H1 (cell line): Measurements from ENCODE around the gene ZNF670. TPM values are rescaled to one million over a fixed set of nuclear protein-coding genes. Genes with fewer than 3 reads are reported as not detected.

Experiments used
- CTCF ChIA-PET: fragments of 300-600 bp; sonication (Branson Sonifier 250); formaldehyde crosslinking; loops from one replicate; lab custom pipeline; 2021; ENCODE audit not compliant: partially characterized antibody; lab: Charles Lee
- POLR2A ChIA-PET: fragments of 300-600 bp; sonication (Branson Sonifier 250); formaldehyde crosslinking; loops from one replicate; lab custom pipeline; 2021; ENCODE audit warnings: inconsistent platforms; ENCODE audit not compliant: partially characterized antibody; lab: Charles Lee
- DNase-seq, 2 experiments: peaks; one replicate each; pipeline versions ENCODE4 v3.0.0 to v3.0.0-alpha.2; 2010 to 2022; ENCODE audit warnings: low spot score in 2 of 2, low read depth in 1 of 2, mixed read lengths in 1 of 2
- FAIRE-seq: peaks from 2 replicates; lab custom pipeline; 2011; peaks lifted over from hg19 to GRCh38; lab: Jason Lieb, UNC
- H2AFZ ChIP-seq: 2 replicates; pipeline ENCODE4 v1.8.1; 2012; ENCODE audit warnings: low read length, inconsistent platforms
- H2AK5ac ChIP-seq: 2 replicates; pipeline ENCODE4 v1.6.1; 2013; ENCODE audit warnings: low read depth, low read length
- H2BK120ac ChIP-seq: replicated peaks from 2 replicates; pipeline ENCODE3; 2013; ENCODE audit warnings: low read depth, low read length, inconsistent platforms
- H2BK12ac ChIP-seq: 2 replicates; pipeline ENCODE4 v1.6.1; 2013; ENCODE audit warnings: low read depth, low read length
- H2BK15ac ChIP-seq: 2 replicates; pipeline ENCODE4 v1.6.1; 2013; ENCODE audit warnings: low read length
- H2BK20ac ChIP-seq: 2 replicates; pipeline ENCODE4 v1.6.1; 2013; ENCODE audit warnings: low read length
- H2BK5ac ChIP-seq: 2 replicates; pipeline ENCODE4 v1.6.1; 2013; ENCODE audit warnings: low read depth, low read length
- H3K14ac ChIP-seq: 2 replicates; pipeline ENCODE4 v1.6.1; 2013; ENCODE audit warnings: inconsistent platforms; ENCODE audit not compliant: insufficient read length
- H3K18ac ChIP-seq: 2 replicates; pipeline ENCODE4 v1.6.1; 2013; ENCODE audit warnings: low read length; ENCODE audit errors: extremely low read depth
- H3K23ac ChIP-seq: 2 replicates; pipeline ENCODE4 v1.6.1; 2013; ENCODE audit warnings: inconsistent platforms; ENCODE audit not compliant: insufficient read length
- H3K23me2 ChIP-seq: 2 replicates; pipeline ENCODE4 v1.6.1; 2013; ENCODE audit warnings: low read depth, low read length
- H3K27ac ChIP-seq: 2 replicates; pipeline ENCODE4 v1.6.1; 2011; ENCODE audit warnings: low read depth, low read length, inconsistent platforms
- H3K27me3 ChIP-seq, 4 experiments: replicated peaks in 1 of 4; 1 replicate in 1 of 4; 2 replicates in 3 of 4; pipeline versions ENCODE4 v1.6.1 to v1.8.1; 2011 to 2013; ENCODE audit warnings: low read length in 3 of 4, mild to moderate bottlenecking in 3 of 4, inconsistent platforms in 2 of 4, mixed read lengths in 2 of 4, moderate library complexity in 1 of 4; ENCODE audit not compliant: control insufficient read depth in 3 of 4, insufficient read depth in 3 of 4; ENCODE audit errors: extremely low read depth in 1 of 4
- H3K36me3 ChIP-seq, 4 experiments: 2 replicates each; pipeline versions ENCODE4 v1.6.1 to v1.8.1; 2011 to 2013; ENCODE audit warnings: mild to moderate bottlenecking in 4 of 4, low read length in 3 of 4, moderate library complexity in 2 of 4, control low read depth in 1 of 4, inconsistent platforms in 1 of 4; ENCODE audit not compliant: insufficient read depth in 4 of 4, control insufficient read depth in 2 of 4
- H3K4ac ChIP-seq: replicated peaks from 2 replicates; pipeline ENCODE3; 2013; ENCODE audit warnings: low read length, low read depth, mixed read lengths, inconsistent platforms; ENCODE audit not compliant: insufficient read length
- H3K4me1 ChIP-seq, 4 experiments: replicated peaks in 1 of 4; 1 replicate in 1 of 4; 2 replicates in 3 of 4; pipeline versions ENCODE4 v1.6.1 to v1.8.1; 2011 to 2013; ENCODE audit warnings: low read length in 3 of 4, inconsistent platforms in 2 of 4, mixed read lengths in 1 of 4; ENCODE audit not compliant: insufficient read depth in 4 of 4, control insufficient read depth in 3 of 4
- H3K4me2 ChIP-seq, 2 experiments: 2 replicates each; pipeline versions ENCODE4 v1.6.1 to v1.8.1; 2011 to 2013; ENCODE audit warnings: low read depth in 2 of 2, low read length in 2 of 2, control low read depth in 1 of 2, inconsistent platforms in 1 of 2, mild to moderate bottlenecking in 1 of 2; ENCODE audit not compliant: insufficient read depth in 1 of 2
- H3K4me3 ChIP-seq, 4 experiments: fragments of 200-600, 300-600 bp in 1 of 4; sonication (generic), shearing (Covaris generic), sonication (Bioruptor Twin) in 1 of 4; 2 replicates each; pipeline versions ENCODE4 v1.5.1 to v1.8.1; 2011 to 2016; ENCODE audit warnings: low read length in 4 of 4, low read depth in 3 of 4, control low read depth in 2 of 4, inconsistent platforms in 2 of 4, mild to moderate bottlenecking in 2 of 4, mixed read lengths in 1 of 4, moderate library complexity in 1 of 4; ENCODE audit not compliant: insufficient read depth in 2 of 4; ENCODE audit errors: extremely low read depth in 1 of 4
- H3K56ac ChIP-seq: replicated peaks from 2 replicates; pipeline ENCODE3; 2013; ENCODE audit warnings: low read depth, mild to moderate bottlenecking, mixed read lengths, low read length, inconsistent platforms; ENCODE audit not compliant: insufficient read length
- H3K79me1 ChIP-seq: 2 replicates; pipeline ENCODE4 v1.6.1; 2013; ENCODE audit warnings: low read depth, low read length, control low read depth
- H3K79me2 ChIP-seq, 2 experiments: 2 replicates each; pipeline versions ENCODE4 v1.6.1 to v1.8.1; 2012 to 2013; ENCODE audit warnings: low read length in 2 of 2, mild to moderate bottlenecking in 2 of 2, inconsistent platforms in 1 of 2; ENCODE audit not compliant: insufficient read depth in 2 of 2, control insufficient read depth in 1 of 2
- H3K9ac ChIP-seq, 4 experiments: replicated peaks in 1 of 4; 1 replicate in 1 of 4; 2 replicates in 3 of 4; pipeline versions ENCODE4 v1.6.1 to v1.8.1; 2011 to 2013; ENCODE audit warnings: low read depth in 3 of 4, low read length in 3 of 4, control low read depth in 2 of 4, mild to moderate bottlenecking in 2 of 4, moderate library complexity in 2 of 4, inconsistent platforms in 1 of 4; ENCODE audit errors: extremely low read depth in 1 of 4
- H3K9me3 ChIP-seq, 2 experiments: 2 replicates each; pipeline versions ENCODE4 v1.6.1 to v1.8.1; 2012 to 2013; ENCODE audit warnings: mild to moderate bottlenecking in 2 of 2, moderate library complexity in 2 of 2, control low read depth in 1 of 2, inconsistent platforms in 1 of 2, low read depth in 1 of 2, low read length in 1 of 2, mixed read lengths in 1 of 2; ENCODE audit not compliant: insufficient read depth in 2 of 2
- H4K20me1 ChIP-seq, 2 experiments: replicated peaks in 1 of 2; 2 replicates each; pipeline versions ENCODE3 to v1.8.1; 2011 to 2013; ENCODE audit warnings: inconsistent platforms in 2 of 2, low read length in 2 of 2, mild to moderate bottlenecking in 1 of 2; ENCODE audit not compliant: insufficient read depth in 2 of 2, control insufficient read depth in 1 of 2
- H4K5ac ChIP-seq: 2 replicates; pipeline ENCODE4 v1.6.1; 2013; ENCODE audit warnings: low read length, low read depth, mixed read lengths, inconsistent platforms; ENCODE audit not compliant: insufficient read length
- H4K8ac ChIP-seq: 2 replicates; pipeline ENCODE4 v1.8.0; 2013; ENCODE audit warnings: mild to moderate bottlenecking, moderate library complexity, low read length, inconsistent platforms; ENCODE audit not compliant: insufficient read depth; ENCODE audit errors: extremely low read depth
- H4K91ac ChIP-seq: replicated peaks from 2 replicates; pipeline ENCODE3; 2013; ENCODE audit warnings: low read length, mixed read lengths, inconsistent platforms; ENCODE audit not compliant: insufficient read length
- CHD2 ChIP-seq: IDR thresholded peaks from 2 replicates; pipeline ENCODE4 v1.6.1; 2012; ENCODE audit warnings: low read length, improper control_type of control experiment
- E2F6 ChIP-seq: IDR thresholded peaks from 2 replicates; pipeline ENCODE4 v1.6.1; 2012; ENCODE audit warnings: inconsistent platforms
- WGBS, 2 experiments: shearing (Covaris generic) in 1 of 2; methylation state at CpG; one replicate each; pipeline versions ENCODE4 v1.1.6 to v1.1.7; 2013 to 2015; ENCODE audit warnings: low lambda C conversion rate in 2 of 2, mixed read lengths in 2 of 2, inconsistent platforms in 1 of 2, low coverage in 1 of 2, missing lambda C conversion rate in 1 of 2; ENCODE audit not compliant: insufficient replicate concordance in 2 of 2, insufficient coverage in 1 of 2, insufficient read length in 1 of 2; ENCODE audit errors: extremely low coverage in 1 of 2, missing lambda C conversion rate in 1 of 2; 5-methylcytosine and 5-hydroxymethylcytosine counted together
- polyA plus RNA-seq, 7 experiments: library from polyadenylated mRNA; depleted of rRNA in 3 of 7; stranded (reverse) in 5 of 7; unstranded in 2 of 7; fragments of >200 nt in 5 of 7; fragments of 200-250 nt in 2 of 7; gene quantifications; 1 replicate in 5 of 7; 2 replicates in 1 of 7; 4 replicates in 1 of 7; pipeline versions ENCODE4 v1.2.1 to v1.2.3, GENCODE V29; 2011 to 2013; ENCODE audit warnings: missing spikeins in 2 of 7, mixed read lengths in 2 of 7
- total RNA-seq: library from RNA; stranded (reverse); fragmentation: NEBNext Ultra II Directional; extraction: Animal tissue kit (Norgen Biotek cat#: 25700); gene quantifications from 2 replicates; pipeline ENCODE4 v1.2.1, GENCODE V29; 2021

Gene ZNF670
- total and polyA plus RNA-seq, 2 of the 8 experiments (the other 6 are each of a cell fraction or from before 2014, with no cell fraction given): 2.8 to 15.4 TPM

GRCh38 chr1:247064304-247064703 is 14.3 kb downstream of the ZNF670 start:
- Histone ChIP-seq H3K9me3 (no peaks in the 10 kb centered on the region; a peak in 1 of 4 replicates), H3K4me3 (no peak overlapping the region), H4K8ac (no peak overlapping the region), H3K14ac (no peak overlapping the region), H3K79me1 (peaks cover 15% of the 10 kb centered on the region), H2BK20ac (no peak overlapping the region), H3K56ac (no peak overlapping the region), H2BK12ac (no peak overlapping the region), H3K9ac (no peak overlapping the region), H3K4me2 (no peak overlapping the region), H3K23ac (no peak overlapping the region), H3K18ac (no peak overlapping the region), H2BK5ac (no peak overlapping the region), H3K27me3 (no peaks in the 10 kb centered on the region), H2BK120ac (no peak overlapping the region), H3K23me2 (no peaks in the 10 kb centered on the region), H2BK15ac (no peak overlapping the region), H4K5ac (no peak overlapping the region), H3K4ac (no peak overlapping the region), H3K79me2 (peaks cover 25 to 95% of the 10 kb centered on the region in 2 experiments), H3K27ac (no peak overlapping the region), H2AFZ (no peak overlapping the region), H3K4me1 (peaks cover 0 to 3% (median under 1%) of the 10 kb centered on the region in 4 experiments; a peak in 2 of 7 replicates), H4K91ac (no peak overlapping the region), H3K36me3 (no peaks in the 10 kb centered on the region; a peak in 2 of 8 replicates), H4K20me1 (peaks cover 7 to 9% of the 10 kb centered on the region in 2 experiments), H2AK5ac (no peak overlapping the region)
- TF ChIP-seq E2F6 (no peak), CHD2 (no peak)
- no peak for DNase-seq
- no peak for FAIRE-seq
- CTCF ChIA-PET: interaction anchor here (0.6 to 1.8 kb wide), 3 partner anchors 13 to 42 kb away, joined by 3 to 5 read pairs (median 4); partner anchors contain the start of gene ZNF670
- POLR2A ChIA-PET: interaction anchor here (0.7 to 2.1 kb wide), 3 partner anchors 9 to 16 kb away, joined by 3 to 6 read pairs (median 3); partner anchors contain the start of gene ZNF670
- 92% methylated on average over 3 of the region's 3 CpGs; no CpG with 5 or more reads in 1 of the 2 experiments for WGBS, 2 experiments
